ENCODE measurements around the gene TMEM61.
"Not testable (repeated sequence)": the region's sequence is repeated elsewhere in the genome, so short reads cannot be mapped to it uniquely, and the experiment has no call there.

Gene TMEM61

DNA sequence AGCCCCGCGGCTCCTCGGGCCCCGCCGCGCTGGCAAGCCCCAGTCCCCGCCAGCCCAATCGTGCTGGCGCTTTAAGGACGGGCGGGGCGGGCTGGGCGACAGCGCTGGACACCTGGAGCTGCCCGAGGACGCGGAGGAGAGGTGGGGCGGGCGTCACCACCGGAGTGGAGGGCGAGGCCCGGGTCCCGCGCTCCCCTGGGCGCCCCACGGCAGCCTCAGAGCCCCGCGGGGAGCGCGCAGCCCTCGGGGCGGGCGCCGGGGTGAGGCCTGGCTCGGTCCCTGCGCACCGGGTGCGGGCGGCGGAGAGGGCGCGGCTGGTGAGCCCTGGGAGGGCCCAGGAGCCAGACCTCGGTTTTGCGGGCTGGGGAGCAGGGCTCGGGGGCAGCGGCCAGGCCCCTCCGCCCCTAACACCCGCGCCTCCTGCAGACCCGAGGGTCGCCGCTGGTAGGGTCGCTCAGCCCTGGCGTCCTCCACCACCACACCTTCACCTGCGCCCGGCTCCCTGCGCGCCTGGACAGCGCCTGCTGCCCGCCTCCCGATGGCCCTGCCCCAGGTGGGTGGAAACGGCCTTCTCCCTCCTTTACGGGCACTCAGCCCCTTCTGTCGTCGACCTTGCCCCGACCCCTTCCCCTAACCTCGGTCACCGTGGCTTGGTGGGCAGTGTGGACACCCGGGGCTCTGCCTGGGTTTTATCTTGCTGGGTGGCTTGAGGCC, at the start of gene TMEM61:
TMEM61 (plus strand) TSS at position 101 of the 714 bp plus-strand sequence; CDS start at position 539, 438 bp downstream.
- Histone ChIP-seq H3K36me3 (ENCODE audit: control insufficient read depth, low read depth, low read length) (no peaks in the 10 kb centered on the region), H3K27ac (ENCODE audit: low read length) (no peak within 1 kb of the TSS), H3K27me3 (ENCODE audit: control insufficient read depth, insufficient read depth, low read length) (peaks cover 42% of the 10 kb centered on the region), H3K9me3 (ENCODE audit: control insufficient read depth, low read depth, low read length) (no peaks in the 10 kb centered on the region), H3K4me3 (ENCODE audit: low read length) (peak within 1 kb of the TSS; percentile 46), H3K9ac (ENCODE audit: low read length) (no peak within 1 kb of the TSS), H3K4me1 (ENCODE audit: control insufficient read depth, low read depth, low read length) (peaks cover 7% of the 10 kb centered on the region)

DNA sequence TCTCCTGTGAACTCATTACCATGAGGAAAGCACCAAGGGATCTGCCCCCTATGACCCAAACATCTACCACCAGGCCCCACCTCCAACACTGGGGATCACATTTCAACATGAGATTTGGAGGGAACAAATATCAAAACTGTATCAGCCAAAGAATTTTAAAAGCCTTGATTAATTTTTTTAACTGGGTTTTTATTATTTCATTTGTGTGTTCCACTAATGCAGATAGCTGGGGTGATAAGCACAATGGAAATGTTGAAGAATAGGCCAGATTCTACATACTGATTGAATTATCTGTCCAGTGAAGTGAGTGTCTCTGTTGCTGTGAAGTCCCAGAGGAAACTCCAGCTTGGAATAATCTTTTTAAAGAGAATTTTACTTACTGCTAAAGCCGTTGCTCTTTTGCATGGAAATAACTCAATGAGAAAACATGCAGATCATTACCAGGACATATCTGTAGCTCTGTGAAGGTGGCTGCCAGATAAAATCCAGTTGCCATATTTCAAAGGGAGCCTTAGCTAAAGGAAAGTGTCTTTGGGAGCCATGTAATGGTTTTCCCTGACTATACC, 49.1 kb upstream of the TMEM61 start:
- H3K36me3 ChIP-seq (ENCODE audit: control insufficient read depth, low read depth, low read length), result no peaks in the 10 kb centered on the region
- H3K27ac ChIP-seq (ENCODE audit: low read length), result no peak overlapping the region
- H3K9me3 ChIP-seq (ENCODE audit: control insufficient read depth, low read depth, low read length), result no peaks in the 10 kb centered on the region
- no peaks in the 10 kb centered on the region for H3K4me1 ChIP-seq (ENCODE audit: control insufficient read depth, low read depth, low read length)
- H3K9ac ChIP-seq (ENCODE audit: low read length), result no peak overlapping the region
- H3K4me3 ChIP-seq (ENCODE audit: low read length), result no peak overlapping the region
- H3K27me3 ChIP-seq (ENCODE audit: control insufficient read depth, insufficient read depth, low read length), result no peaks in the 10 kb centered on the region

GRCh38 chr1:54934081-54934480, 46.3 kb upstream of the TMEM61 start:
- not testable (repeated sequence) for H3K27ac ChIP-seq (ENCODE audit: low read length)

GRCh38 chr1:54934869-54935268, 45.6 kb upstream of the TMEM61 start:
- H3K9me3 ChIP-seq (ENCODE audit: control insufficient read depth, low read depth, low read length), result no peaks in the 10 kb centered on the region
- H3K36me3 ChIP-seq (ENCODE audit: control insufficient read depth, low read depth, low read length), result no peaks in the 10 kb centered on the region
- no peak overlapping the region for H3K4me3 ChIP-seq (ENCODE audit: low read length)
- no peak overlapping the region for H3K9ac ChIP-seq (ENCODE audit: low read length)
- no peaks in the 10 kb centered on the region for H3K27me3 ChIP-seq (ENCODE audit: control insufficient read depth, insufficient read depth, low read length)
- H3K27ac ChIP-seq (ENCODE audit: low read length), result no peak overlapping the region
- peaks cover 12% of the 10 kb centered on the region for H3K4me1 ChIP-seq (ENCODE audit: control insufficient read depth, low read depth, low read length)

More at GRCh38 chr1:54934081-54934480, 46.3 kb upstream of the TMEM61 start:
- peaks cover 12% of the 10 kb centered on the region for H3K4me1 ChIP-seq (ENCODE audit: control insufficient read depth, low read depth, low read length)
- not testable (repeated sequence) for H3K36me3 ChIP-seq (ENCODE audit: control insufficient read depth, low read depth, low read length); H3K9ac ChIP-seq (ENCODE audit: low read length); H3K27me3 ChIP-seq (ENCODE audit: control insufficient read depth, insufficient read depth, low read length); H3K4me3 ChIP-seq (ENCODE audit: low read length); H3K9me3 ChIP-seq (ENCODE audit: control insufficient read depth, low read depth, low read length)

DNA sequence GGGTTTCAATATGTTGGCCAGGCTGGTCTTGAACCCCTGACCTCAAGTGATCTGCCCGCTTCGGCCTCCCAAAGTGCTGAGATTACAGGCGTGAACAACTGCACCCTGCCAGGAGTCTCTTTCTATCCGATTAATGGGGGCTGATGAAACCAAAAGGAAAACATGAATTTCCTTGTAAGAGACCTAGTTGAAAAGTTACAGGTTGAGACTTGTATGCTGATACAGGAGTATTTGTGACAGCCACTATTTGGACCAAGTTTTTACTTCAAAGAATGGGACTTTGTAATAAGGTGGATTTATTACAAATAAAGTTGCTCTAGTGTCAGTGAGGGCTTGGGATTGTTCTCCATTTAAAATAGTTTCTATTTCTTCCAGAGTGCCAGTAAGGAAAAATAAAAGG, 43.6 kb upstream of the TMEM61 start:
- H3K4me1 ChIP-seq (ENCODE audit: control insufficient read depth, low read depth, low read length), result peaks cover 12% of the 10 kb centered on the region
- H3K9me3 ChIP-seq (ENCODE audit: control insufficient read depth, low read depth, low read length), result no peaks in the 10 kb centered on the region
- H3K9ac ChIP-seq (ENCODE audit: low read length), result no peak overlapping the region
- H3K36me3 ChIP-seq (ENCODE audit: control insufficient read depth, low read depth, low read length), result no peaks in the 10 kb centered on the region
- no peak overlapping the region for H3K4me3 ChIP-seq (ENCODE audit: low read length)
- H3K27me3 ChIP-seq (ENCODE audit: control insufficient read depth, insufficient read depth, low read length), result no peaks in the 10 kb centered on the region
- H3K27ac ChIP-seq (ENCODE audit: low read length), result no peak overlapping the region

DNA sequence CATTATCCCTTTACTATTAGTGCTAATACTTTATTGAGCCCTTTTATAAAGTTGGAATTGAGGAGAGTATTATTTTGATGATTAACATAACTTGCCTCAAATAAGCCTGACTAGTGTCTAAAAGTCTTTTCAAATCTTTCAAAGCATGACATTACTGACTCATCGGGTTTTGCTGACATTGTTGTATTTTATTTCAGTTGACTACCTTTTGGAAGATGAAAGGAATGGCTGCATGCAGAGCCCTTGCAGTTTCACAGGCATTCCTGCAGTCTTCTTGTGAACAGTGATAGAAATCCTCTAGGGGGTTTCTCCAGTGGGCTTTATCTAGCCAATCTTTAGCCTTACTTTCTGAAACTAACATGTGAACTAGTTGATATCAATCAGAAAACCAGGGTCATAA, 43.0 kb upstream of the TMEM61 start:
- H3K27ac ChIP-seq (ENCODE audit: low read length), result no peak overlapping the region
- no peaks in the 10 kb centered on the region for H3K27me3 ChIP-seq (ENCODE audit: control insufficient read depth, insufficient read depth, low read length)
- H3K4me3 ChIP-seq (ENCODE audit: low read length), result no peak overlapping the region
- H3K36me3 ChIP-seq (ENCODE audit: control insufficient read depth, low read depth, low read length), result no peaks in the 10 kb centered on the region
- H3K9me3 ChIP-seq (ENCODE audit: control insufficient read depth, low read depth, low read length), result no peaks in the 10 kb centered on the region
- H3K9ac ChIP-seq (ENCODE audit: low read length), result no peak overlapping the region
- H3K4me1 ChIP-seq (ENCODE audit: control insufficient read depth, low read depth, low read length), result peaks cover 12% of the 10 kb centered on the region

GRCh38 chr1:54938955-54939354, 41.5 kb upstream of the TMEM61 start:
- H3K4me3 ChIP-seq (ENCODE audit: low read length); H3K27ac ChIP-seq (ENCODE audit: low read length); H3K9me3 ChIP-seq (ENCODE audit: control insufficient read depth, low read depth, low read length); H3K27me3 ChIP-seq (ENCODE audit: control insufficient read depth, insufficient read depth, low read length); H3K9ac ChIP-seq (ENCODE audit: low read length); H3K36me3 ChIP-seq (ENCODE audit: control insufficient read depth, low read depth, low read length): not testable (repeated sequence)
- H3K4me1 ChIP-seq (ENCODE audit: control insufficient read depth, low read depth, low read length), result peaks cover 12% of the 10 kb centered on the region

DNA sequence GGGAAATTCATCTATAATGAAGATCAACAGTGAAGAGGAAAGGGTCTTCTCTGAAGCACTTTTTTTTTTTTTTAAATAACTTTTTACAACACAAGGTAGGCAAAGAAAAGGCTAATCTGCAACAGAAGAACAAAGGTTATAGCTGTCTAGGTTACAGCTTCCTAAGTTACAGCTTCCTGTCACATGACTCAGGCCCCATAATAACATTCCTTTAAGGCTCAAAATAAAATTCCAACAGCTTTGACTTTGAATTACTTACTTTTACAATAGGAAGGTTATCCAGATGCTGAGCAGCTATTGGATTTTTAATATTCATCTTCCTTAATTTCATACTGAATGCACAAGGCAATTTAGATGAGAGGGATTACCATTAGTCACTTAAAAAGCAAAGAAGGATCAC, 40.4 kb upstream of the TMEM61 start:
- H3K27ac ChIP-seq (ENCODE audit: low read length), result no peak overlapping the region
- no peaks in the 10 kb centered on the region for H3K27me3 ChIP-seq (ENCODE audit: control insufficient read depth, insufficient read depth, low read length)
- no peak overlapping the region for H3K9ac ChIP-seq (ENCODE audit: low read length)
- H3K4me3 ChIP-seq (ENCODE audit: low read length), result no peak overlapping the region
- peaks cover 12% of the 10 kb centered on the region for H3K4me1 ChIP-seq (ENCODE audit: control insufficient read depth, low read depth, low read length)
- H3K9me3 ChIP-seq (ENCODE audit: control insufficient read depth, low read depth, low read length), result no peaks in the 10 kb centered on the region
- H3K36me3 ChIP-seq (ENCODE audit: control insufficient read depth, low read depth, low read length), result no peaks in the 10 kb centered on the region

GRCh38 chr1:54942976-54943375, 37.5 kb upstream of the TMEM61 start:
- H3K4me1 ChIP-seq (ENCODE audit: control insufficient read depth, low read depth, low read length), result peaks cover 3% of the 10 kb centered on the region
- H3K9ac ChIP-seq (ENCODE audit: low read length), result no peak overlapping the region

GRCh38 chr1:54944610-54945392, 35.6 kb upstream of the TMEM61 start:
- no peaks in the 10 kb centered on the region for H3K4me1 ChIP-seq (ENCODE audit: control insufficient read depth, low read depth, low read length)
- H3K9ac ChIP-seq (ENCODE audit: low read length), result no peak overlapping the region
- H3K27me3 ChIP-seq (ENCODE audit: control insufficient read depth, insufficient read depth, low read length), result no peaks in the 10 kb centered on the region
- H3K9me3 ChIP-seq (ENCODE audit: control insufficient read depth, low read depth, low read length), result no peaks in the 10 kb centered on the region
- H3K36me3 ChIP-seq (ENCODE audit: control insufficient read depth, low read depth, low read length), result no peaks in the 10 kb centered on the region
- H3K27ac ChIP-seq (ENCODE audit: low read length), result no peak overlapping the region
- no peak overlapping the region for H3K4me3 ChIP-seq (ENCODE audit: low read length)

More at GRCh38 chr1:54942976-54943375, 37.5 kb upstream of the TMEM61 start:
- no peaks in the 10 kb centered on the region for H3K36me3 ChIP-seq (ENCODE audit: control insufficient read depth, low read depth, low read length)
- no peaks in the 10 kb centered on the region for H3K27me3 ChIP-seq (ENCODE audit: control insufficient read depth, insufficient read depth, low read length)
- H3K27ac ChIP-seq (ENCODE audit: low read length), result no peak overlapping the region
- no peak overlapping the region for H3K4me3 ChIP-seq (ENCODE audit: low read length)
- no peaks in the 10 kb centered on the region for H3K9me3 ChIP-seq (ENCODE audit: control insufficient read depth, low read depth, low read length)

GRCh38 chr1:54945393-54945936, 35.0 kb upstream of the TMEM61 start:
- Histone ChIP-seq H3K4me1 (ENCODE audit: control insufficient read depth, low read depth, low read length) (peaks cover 6% of the 10 kb centered on the region), H3K36me3 (ENCODE audit: control insufficient read depth, low read depth, low read length) (no peaks in the 10 kb centered on the region), H3K9me3 (ENCODE audit: control insufficient read depth, low read depth, low read length) (no peaks in the 10 kb centered on the region), H3K27me3 (ENCODE audit: control insufficient read depth, insufficient read depth, low read length) (no peaks in the 10 kb centered on the region), H3K27ac (ENCODE audit: low read length) (no peak overlapping the region), H3K4me3 (ENCODE audit: low read length) (no peak overlapping the region), H3K9ac (ENCODE audit: low read length) (no peak overlapping the region)

Measured in iPS-18a (cell line).